AG10803 (cell line): ENCODE measurements around the gene NAA35.

Experiments
- DNase-seq: peaks from one replicate; pipeline ENCODE4 v3.0.0; 2010; ENCODE audit warnings: low read depth
- H3K4me3 ChIP-seq: 2 replicates; pipeline ENCODE4 v1.5.1; 2011; ENCODE audit warnings: mild to moderate bottlenecking, low read length, control low read depth
- CTCF ChIP-seq: conservative IDR thresholded peaks from 2 replicates; pipeline ENCODE4 v1.5.1; 2011; ENCODE audit warnings: mild to moderate bottlenecking, low read length, control low read depth, inconsistent platforms

The NAA35 gene

GRCh38 chr9:86022687-86023266 lies 81.8 kb downstream of the NAA35 start:
- TF ChIP-seq CTCF = no peak

GRCh38 chr9:86027767-86028166 lies 86.8 kb downstream of the NAA35 start:
- TF ChIP-seq CTCF = no peak
- no peak overlapping the region for H3K4me3 ChIP-seq
- no peak for DNase-seq

More at GRCh38 chr9:86022687-86023266, 81.8 kb downstream of the NAA35 start:
- H3K4me3 ChIP-seq = no peak overlapping the region
- no peak for DNase-seq

GRCh38 chr9:86034863-86035734 lies 94.2 kb downstream of the NAA35 start:
- peak; percentile 45 for DNase-seq
- TF ChIP-seq CTCF = peak; percentile 50
- no peak overlapping the region for H3K4me3 ChIP-seq

- H3K4me3 ChIP-seq = no peak overlapping the region
- DNase-seq = no peak
- no peak for TF ChIP-seq CTCF
Measured at GRCh38 chr9:86035827-86036440, 95.0 kb downstream of the NAA35 start.

GRCh38 chr9:86036555-86036954 lies 95.6 kb downstream of the NAA35 start:
- TF ChIP-seq CTCF = no peak
- no peak overlapping the region for H3K4me3 ChIP-seq
- DNase-seq = no peak

- no peak for TF ChIP-seq CTCF
- no peak overlapping the region for H3K4me3 ChIP-seq
- DNase-seq = no peak
Measured at GRCh38 chr9:86039991-86040860, 99.3 kb downstream of the NAA35 start.
